ENCODE measurements around the gene NUP98. TPM values are rescaled to one million over a fixed set of nuclear protein-coding genes. Genes with fewer than 3 reads are reported as not detected.

Gene NUP98
- total RNA-seq, 1 experiment from 2014 or later, result 59.7 TPM

GRCh38 chr11:3764266-3764665, 33.1 kb downstream of the NUP98 start:
- TF ChIP-seq EZH2 (IDR thresholded peaks at IDR 0.05; ENCODE audit: low read depth) (no peak), CTCF (conservative IDR thresholded peaks at IDR 0.05) (no peak)
- Histone ChIP-seq H2AFZ (no peak overlapping the region), H3K27ac (no peak overlapping the region), H3K4me1 (replicated peaks; ENCODE audit: insufficient read depth) (no peaks in the 10 kb centered on the region), H3K36me3 (ENCODE audit: low read depth) (0 out of 2 replicates have a peak, but pooled peaks cover 10% of the 10 kb centered on the region), H3K27me3 (ENCODE audit: insufficient read depth, low read depth) (no peaks in the 10 kb centered on the region), H3K79me2 (ENCODE audit: low read depth) (no peaks in the 10 kb centered on the region), H3K4me2 (no peak overlapping the region), H3K9me3 (ENCODE audit: insufficient read depth, low read depth) (no peaks in the 10 kb centered on the region), H3K4me3 (no peak overlapping the region), H3F3A (ENCODE audit: insufficient read depth, low read depth) (no peaks in the 10 kb centered on the region), H4K20me1 (ENCODE audit: insufficient read depth) (no peaks in the 10 kb centered on the region), H3K9me2 (ENCODE audit: insufficient read depth) (no peaks in the 10 kb centered on the region)
- ChIA-PET POLR2A (ENCODE audit: unreplicated experiment) (no interaction called here), CTCF (no interaction called here)
- no TSS peak for BruUV-seq (replicated peaks)
- intact Hi-C loops (cut with micrococcal nuclease; ENCODE audit: unreplicated experiment), result no loop called here
- no peak for DNase-seq

- H2AFZ ChIP-seq, result no peak overlapping the region
- H3K27ac ChIP-seq, result no peak overlapping the region
- H3K4me1 ChIP-seq (replicated peaks; ENCODE audit: insufficient read depth), result no peaks in the 10 kb centered on the region
- CTCF ChIA-PET, result no interaction called here
- intact Hi-C loops (cut with micrococcal nuclease; ENCODE audit: unreplicated experiment), result loop anchor here (10.0 kb wide), 1 partner anchor 60 kb away; no protein-coding TSS in a partner anchor
- no peaks in the 10 kb centered on the region for H3K27me3 ChIP-seq (ENCODE audit: insufficient read depth, low read depth)
- 0 out of 2 replicates have a peak, but pooled peaks cover 6% of the 10 kb centered on the region for H3K36me3 ChIP-seq (ENCODE audit: low read depth)
- no peaks in the 10 kb centered on the region for H3K9me3 ChIP-seq (ENCODE audit: insufficient read depth, low read depth)
- no peak for DNase-seq
- BruUV-seq (replicated peaks), result no TSS peak
- H3K4me2 ChIP-seq, result no peak overlapping the region
- no peak for TF ChIP-seq CTCF (conservative IDR thresholded peaks at IDR 0.05)
- no peaks in the 10 kb centered on the region for H3K9me2 ChIP-seq (ENCODE audit: insufficient read depth)
- no peak overlapping the region for H3K4me3 ChIP-seq
- H3F3A ChIP-seq (ENCODE audit: insufficient read depth, low read depth), result no peaks in the 10 kb centered on the region
- H3K79me2 ChIP-seq (ENCODE audit: low read depth), result no peaks in the 10 kb centered on the region
- POLR2A ChIA-PET (ENCODE audit: unreplicated experiment), result no interaction called here
- H4K20me1 ChIP-seq (ENCODE audit: insufficient read depth), result no peaks in the 10 kb centered on the region
Measured at GRCh38 chr11:3755151-3755550, 42.2 kb downstream of the NUP98 start.

GRCh38 chr11:3753110-3753509, 44.2 kb downstream of the NUP98 start:
- BruUV-seq (replicated peaks), result no TSS peak
- CTCF ChIA-PET, result no interaction called here

More at GRCh38 chr11:3753110-3753509, 44.2 kb downstream of the NUP98 start:
- H3K36me3 ChIP-seq (ENCODE audit: low read depth), result no peaks in the 10 kb centered on the region
- H3K27me3 ChIP-seq (ENCODE audit: insufficient read depth, low read depth), result no peaks in the 10 kb centered on the region
- H3K79me2 ChIP-seq (ENCODE audit: low read depth), result no peaks in the 10 kb centered on the region
- no peak overlapping the region for H2AFZ ChIP-seq
- no peak overlapping the region for H3K4me3 ChIP-seq
- no peaks in the 10 kb centered on the region for H4K20me1 ChIP-seq (ENCODE audit: insufficient read depth)
- no peak overlapping the region for H3K4me2 ChIP-seq
- H3K4me1 ChIP-seq (replicated peaks; ENCODE audit: insufficient read depth), result peaks cover 4% of the 10 kb centered on the region; the same call in 1 of the 2 replicates
- H3K27ac ChIP-seq, result no peak overlapping the region
- intact Hi-C loops (cut with micrococcal nuclease; ENCODE audit: unreplicated experiment), result loop anchor here (10.0 kb wide), 1 partner anchor 58 kb away; no protein-coding TSS in a partner anchor
- TF ChIP-seq EZH2 (IDR thresholded peaks at IDR 0.05; ENCODE audit: low read depth) (no peak), CTCF (conservative IDR thresholded peaks at IDR 0.05) (no peak)
- DNase-seq, result no peak
- H3F3A ChIP-seq (ENCODE audit: insufficient read depth, low read depth), result peaks cover 5% of the 10 kb centered on the region
- no peaks in the 10 kb centered on the region for H3K9me2 ChIP-seq (ENCODE audit: insufficient read depth)
- POLR2A ChIA-PET (ENCODE audit: unreplicated experiment), result no interaction called here
- H3K9me3 ChIP-seq (ENCODE audit: insufficient read depth, low read depth), result no peaks in the 10 kb centered on the region
